Breast epithelium (tissue), 3 donors: Measurements from ENCODE around the gene SIDT2.

Experiments used
- POLR2A ChIP-seq: fragments of 450-650 bp; IDR thresholded peaks from one replicate; pipeline ENCODE4 v1.6.1; 2016; ENCODE audit warnings: antibody characterized with exemption, mild to moderate bottlenecking, moderate library complexity
- POLR2AphosphoS5 ChIP-seq, 3 donors: sonication (generic); formaldehyde crosslinking; IDR thresholded peaks; one replicate each; pipeline ENCODE4 v1.6.1; 2017; ENCODE audit warnings: antibody characterized with exemption in 3 of 3
- TF ChIP-seq, protein P1 (sequence below), 3 donors: fragments of 450-650 bp; IDR thresholded peaks; one replicate each; pipeline ENCODE4 v1.5.1; 2016 to 2017; ENCODE audit warnings: antibody characterized with exemption in 3 of 3, mild to moderate bottlenecking in 3 of 3, moderate library complexity in 3 of 3

DNA sequence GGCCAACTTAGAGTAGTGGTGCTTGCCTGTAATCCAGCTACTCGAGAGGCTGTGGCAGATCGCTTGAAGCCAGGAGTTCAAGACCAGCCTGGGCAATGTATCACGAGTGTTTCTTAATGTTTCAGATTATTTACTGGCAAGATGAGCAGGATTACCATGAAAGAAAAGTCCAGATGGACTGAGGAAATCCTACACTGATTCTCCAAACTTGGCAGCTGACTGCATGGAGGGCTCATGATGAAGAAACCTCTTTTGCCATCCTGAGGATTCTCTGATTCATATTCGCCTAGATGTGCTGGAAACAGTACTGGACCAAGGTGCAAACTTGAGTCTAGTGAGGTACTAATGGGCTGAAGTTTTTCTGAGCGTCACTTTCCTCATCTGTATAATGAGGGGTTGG lies 2.8 kb upstream of the SIDT2 start:
- TF ChIP-seq, protein P1, sequence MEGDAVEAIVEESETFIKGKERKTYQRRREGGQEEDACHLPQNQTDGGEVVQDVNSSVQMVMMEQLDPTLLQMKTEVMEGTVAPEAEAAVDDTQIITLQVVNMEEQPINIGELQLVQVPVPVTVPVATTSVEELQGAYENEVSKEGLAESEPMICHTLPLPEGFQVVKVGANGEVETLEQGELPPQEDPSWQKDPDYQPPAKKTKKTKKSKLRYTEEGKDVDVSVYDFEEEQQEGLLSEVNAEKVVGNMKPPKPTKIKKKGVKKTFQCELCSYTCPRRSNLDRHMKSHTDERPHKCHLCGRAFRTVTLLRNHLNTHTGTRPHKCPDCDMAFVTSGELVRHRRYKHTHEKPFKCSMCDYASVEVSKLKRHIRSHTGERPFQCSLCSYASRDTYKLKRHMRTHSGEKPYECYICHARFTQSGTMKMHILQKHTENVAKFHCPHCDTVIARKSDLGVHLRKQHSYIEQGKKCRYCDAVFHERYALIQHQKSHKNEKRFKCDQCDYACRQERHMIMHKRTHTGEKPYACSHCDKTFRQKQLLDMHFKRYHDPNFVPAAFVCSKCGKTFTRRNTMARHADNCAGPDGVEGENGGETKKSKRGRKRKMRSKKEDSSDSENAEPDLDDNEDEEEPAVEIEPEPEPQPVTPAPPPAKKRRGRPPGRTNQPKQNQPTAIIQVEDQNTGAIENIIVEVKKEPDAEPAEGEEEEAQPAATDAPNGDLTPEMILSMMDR (IDR thresholded peaks at IDR 0.05): no peak
- no peak for TF ChIP-seq POLR2A
- no peak for TF ChIP-seq POLR2AphosphoS5 (IDR thresholded peaks at IDR 0.05)
